H9 (cell line): ENCODE measurements around the gene ECEL1. TPM values are rescaled to one million over a fixed set of nuclear protein-coding genes. Genes with fewer than 3 reads are reported as not detected.

Experiments
- DNase-seq: peaks from one replicate; pipeline ENCODE4 v3.0.0-alpha.2; 2017
- H2AFZ ChIP-seq: one replicate; pipeline ENCODE4 v1.6.1; 2013; ENCODE audit warnings: mild to moderate bottlenecking, low read length, control low read depth, moderate library complexity
- H2AK5ac ChIP-seq: 2 replicates; pipeline ENCODE4 v1.6.1; 2013; ENCODE audit warnings: low read length, control low read depth, mixed read lengths; ENCODE audit not compliant: insufficient read length
- H2BK120ac ChIP-seq: one replicate; pipeline ENCODE4 v1.6.1; 2013; ENCODE audit warnings: low read depth, mild to moderate bottlenecking, low read length, control low read depth, inconsistent platforms; ENCODE audit not compliant: poor library complexity, severe bottlenecking
- H2BK12ac ChIP-seq: 2 replicates; pipeline ENCODE4 v1.6.1; 2013; ENCODE audit warnings: low read length, control low read depth, mixed read lengths, low read depth; ENCODE audit not compliant: insufficient read length
- H2BK15ac ChIP-seq: 2 replicates; pipeline ENCODE4 v1.6.1; 2013; ENCODE audit warnings: low read depth, low read length, control low read depth
- H2BK20ac ChIP-seq: one replicate; pipeline ENCODE4 v1.6.1; 2013; ENCODE audit warnings: low read depth, mild to moderate bottlenecking, low read length, control low read depth, inconsistent platforms; ENCODE audit not compliant: poor library complexity, severe bottlenecking
- H2BK5ac ChIP-seq: 2 replicates; pipeline ENCODE4 v1.6.1; 2013; ENCODE audit warnings: low read length, control low read depth, mixed read lengths; ENCODE audit not compliant: insufficient read length
- H3K14ac ChIP-seq: 2 replicates; pipeline ENCODE4 v1.6.1; 2013; ENCODE audit warnings: low read length, control low read depth; ENCODE audit not compliant: insufficient read depth
- H3K18ac ChIP-seq: 2 replicates; pipeline ENCODE4 v1.6.1; 2013; ENCODE audit warnings: low read depth, mild to moderate bottlenecking, mixed read lengths, low read length, control low read depth; ENCODE audit not compliant: insufficient read length
- H3K23ac ChIP-seq: 2 replicates; pipeline ENCODE4 v1.6.1; 2013; ENCODE audit warnings: low read length, control low read depth, mixed read lengths, low read depth; ENCODE audit not compliant: insufficient read length
- H3K23me2 ChIP-seq: 2 replicates; pipeline ENCODE4 v1.6.1; 2013; ENCODE audit warnings: low read depth, mild to moderate bottlenecking, mixed read lengths, low read length, control low read depth; ENCODE audit not compliant: insufficient read length, poor library complexity, severe bottlenecking
- H3K27ac ChIP-seq: 2 replicates; pipeline ENCODE4 v1.5.1; 2013; ENCODE audit warnings: low read length, control low read depth, mixed read lengths, low read depth; ENCODE audit not compliant: insufficient read length
- H3K27me3 ChIP-seq: 2 replicates; pipeline ENCODE4 v1.6.1; 2013; ENCODE audit warnings: low read length, control low read depth, inconsistent platforms; ENCODE audit not compliant: insufficient read depth
- H3K4ac ChIP-seq: 2 replicates; pipeline ENCODE4 v1.6.1; 2013; ENCODE audit warnings: low read depth, mild to moderate bottlenecking, control low read depth, inconsistent platforms, low read length, moderate library complexity
- H3K4me1 ChIP-seq: 2 replicates; pipeline ENCODE4 v1.6.1; 2013; ENCODE audit warnings: low read length, control low read depth, inconsistent platforms; ENCODE audit not compliant: insufficient read depth
- H3K4me2 ChIP-seq: 2 replicates; pipeline ENCODE4 v1.6.1; 2013; ENCODE audit warnings: low read length, control low read depth, mixed read lengths; ENCODE audit not compliant: insufficient read length, insufficient read depth
- H3K56ac ChIP-seq: 2 replicates; pipeline ENCODE4 v1.6.1; 2013; ENCODE audit warnings: low read depth, mild to moderate bottlenecking, mixed read lengths, low read length, control low read depth; ENCODE audit not compliant: insufficient read length
- H3K79me1 ChIP-seq: 2 replicates; pipeline ENCODE4 v1.6.1; 2013; ENCODE audit warnings: low read depth, mild to moderate bottlenecking, moderate library complexity, low read length, control low read depth, inconsistent platforms; ENCODE audit not compliant: insufficient read depth, poor library complexity, severe bottlenecking
- H3K79me2 ChIP-seq: 2 replicates; pipeline ENCODE4 v1.6.1; 2013; ENCODE audit warnings: low read length, control low read depth, inconsistent platforms; ENCODE audit not compliant: insufficient read depth
- H3K9ac ChIP-seq: 2 replicates; pipeline ENCODE4 v1.6.1; 2013; ENCODE audit warnings: low read length, control low read depth, mixed read lengths; ENCODE audit not compliant: insufficient read length; ENCODE audit errors: extremely low read depth
- H3K9me3 ChIP-seq: one replicate; pipeline ENCODE4 v1.6.1; 2013; ENCODE audit warnings: low read depth, low read length, inconsistent platforms; ENCODE audit not compliant: control insufficient read depth
- H3T11ph ChIP-seq: one replicate; pipeline ENCODE4 v1.6.1; 2013; ENCODE audit warnings: mild to moderate bottlenecking, low read length, control low read depth, inconsistent platforms
- H4K20me1 ChIP-seq: one replicate; pipeline ENCODE4 v1.6.1; 2013; ENCODE audit not compliant: control insufficient read depth, insufficient read length, insufficient read depth
- H4K5ac ChIP-seq: 2 replicates; pipeline ENCODE4 v1.6.1; 2013; ENCODE audit warnings: low read depth, mild to moderate bottlenecking, mixed read lengths, low read length, control low read depth; ENCODE audit not compliant: insufficient read length
- H4K8ac ChIP-seq: replicated peaks from 2 replicates; pipeline ENCODE4 v1.6.1; 2013; ENCODE audit warnings: low read length, control low read depth, mixed read lengths, low read depth; ENCODE audit not compliant: insufficient read length
- H4K91ac ChIP-seq: 2 replicates; pipeline ENCODE4 v1.6.1; 2013; ENCODE audit warnings: low read depth, mild to moderate bottlenecking, moderate library complexity, mixed read lengths, low read length, control low read depth; ENCODE audit not compliant: insufficient read length
- H3K27ac Mint-ChIP-seq, 3 experiments: 2 replicates in 2 of 3; 3 replicates in 1 of 3; pipeline ENCODE4 v1.8.0; 2020 to 2021; ENCODE audit warnings: mixed read lengths in 3 of 3, mild to moderate bottlenecking in 1 of 3, moderate library complexity in 1 of 3
- H3K27me3 Mint-ChIP-seq: 2 replicates; pipeline ENCODE4 v1.8.0; 2021; ENCODE audit warnings: low read depth, mild to moderate bottlenecking, moderate library complexity, mixed read lengths
- H3K36me3 Mint-ChIP-seq, 3 experiments: 2 replicates in 2 of 3; 3 replicates in 1 of 3; pipeline ENCODE4 v1.8.0; 2020 to 2021; ENCODE audit warnings: low read depth in 3 of 3, mixed read lengths in 3 of 3; ENCODE audit not compliant: insufficient read depth in 1 of 3
- H3K4me1 Mint-ChIP-seq, 2 experiments: 2 replicates each; pipeline ENCODE4 v1.8.0; 2020; ENCODE audit warnings: mixed read lengths in 2 of 2
- H3K4me3 Mint-ChIP-seq, 2 experiments: 2 replicates in 1 of 2; 3 replicates in 1 of 2; pipeline ENCODE4 v1.8.0; 2020 to 2021; ENCODE audit warnings: mild to moderate bottlenecking in 2 of 2, mixed read lengths in 2 of 2, moderate library complexity in 1 of 2
- H3K9me3 Mint-ChIP-seq, 2 experiments: 2 replicates in 1 of 2; 3 replicates in 1 of 2; pipeline ENCODE4 v1.8.0; 2020; ENCODE audit warnings: mild to moderate bottlenecking in 2 of 2, mixed read lengths in 2 of 2, moderate library complexity in 1 of 2
- WGBS: extraction: QIAGEN DNeasy Blood & Tissue Kit; methylation state at CpG from one replicate; pipeline ENCODE4 v1.1.7; 2013; ENCODE audit warnings: missing lambda C conversion rate, low lambda C conversion rate, mixed read lengths; ENCODE audit not compliant: insufficient read length; ENCODE audit errors: extremely low coverage; 5-methylcytosine and 5-hydroxymethylcytosine counted together
- total RNA-seq: library from RNA; stranded (reverse); gene quantifications from 2 replicates; pipeline ENCODE4 v1.2.1, GENCODE V29; 2021
- TF ChIP-seq, protein P1 (sequence below): fragments of 200-600 bp; sonication (generic); conservative IDR thresholded peaks from 3 replicates; pipeline ENCODE4 v1.8.0; 2021; ENCODE audit warnings: antibody characterized with exemption, mild to moderate bottlenecking

Gene ECEL1
- total RNA-seq, 1 experiment from 2014 or later, result 8.4 TPM

DNA sequence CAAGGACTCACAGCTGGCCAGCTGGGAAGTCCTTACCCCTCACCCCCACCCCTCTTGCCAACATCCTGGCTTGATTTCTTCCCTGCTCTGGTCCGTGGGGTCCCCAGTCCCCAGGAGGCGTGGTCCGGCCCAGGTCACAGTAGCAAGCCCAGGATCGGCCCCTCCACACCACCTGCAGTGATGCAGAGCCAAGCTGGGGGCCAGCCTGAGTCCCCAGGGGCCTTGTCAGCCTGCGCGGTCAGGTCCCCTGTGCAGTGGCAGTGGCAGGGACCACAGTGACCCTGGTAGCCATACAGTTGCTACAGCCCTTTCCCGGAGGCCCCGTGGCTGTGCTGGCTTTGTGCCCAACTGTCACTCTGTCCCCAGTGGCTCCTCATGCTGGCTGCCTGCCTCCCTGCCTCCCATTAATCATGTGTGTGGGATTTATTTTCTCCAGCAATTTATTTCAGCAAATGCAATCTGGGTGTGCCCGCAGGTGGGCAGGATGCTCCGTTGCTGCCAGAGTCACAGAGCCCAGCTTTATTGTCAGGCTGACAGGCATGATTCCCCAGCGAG, 23.8 kb upstream of the ECEL1 start:
- H3K79me1 ChIP-seq, result no peaks in the 10 kb centered on the region
- no peak overlapping the region; the same call in 1 of the 2 replicates for H3K14ac ChIP-seq
- H2BK12ac ChIP-seq, result no peak overlapping the region
- Mint-ChIP-seq H3K36me3 (no peaks in the 10 kb centered on the region), H3K4me3 (no peak overlapping the region), H3K9me3 (peaks cover 0 to 2% of the 10 kb centered on the region in 2 experiments; a peak in 2 of 5 replicates), H3K4me1 (peaks cover 13 to 40% of the 10 kb centered on the region in 2 experiments), H3K27me3 (peaks cover 23% of the 10 kb centered on the region), H3K27ac (no peak overlapping the region)
- H4K20me1 ChIP-seq, result no peaks in the 10 kb centered on the region
- H3K56ac ChIP-seq, result no peak overlapping the region
- H3K23ac ChIP-seq, result no peak overlapping the region
- H3T11ph ChIP-seq, result no peak overlapping the region
- no peak overlapping the region for H3K4me2 ChIP-seq
- no peak overlapping the region for H3K18ac ChIP-seq
- H2BK20ac ChIP-seq, result no peak overlapping the region
- H2BK120ac ChIP-seq, result no peak overlapping the region
- no peaks in the 10 kb centered on the region for H3K27me3 ChIP-seq
- H3K79me2 ChIP-seq, result no peaks in the 10 kb centered on the region
- H3K9me3 ChIP-seq, result no peaks in the 10 kb centered on the region
- DNase-seq, result no peak
- H3K9ac ChIP-seq, result no peak overlapping the region
- no peak overlapping the region for H4K91ac ChIP-seq
- H4K8ac ChIP-seq, result no peak overlapping the region
- H2BK5ac ChIP-seq, result no peak overlapping the region
- H2AK5ac ChIP-seq, result no peak overlapping the region
- H3K23me2 ChIP-seq, result no peaks in the 10 kb centered on the region
- H2AFZ ChIP-seq, result no peak overlapping the region
- H3K4ac ChIP-seq, result no peak overlapping the region
- no peak overlapping the region for H4K5ac ChIP-seq
- TF ChIP-seq, protein P1, sequence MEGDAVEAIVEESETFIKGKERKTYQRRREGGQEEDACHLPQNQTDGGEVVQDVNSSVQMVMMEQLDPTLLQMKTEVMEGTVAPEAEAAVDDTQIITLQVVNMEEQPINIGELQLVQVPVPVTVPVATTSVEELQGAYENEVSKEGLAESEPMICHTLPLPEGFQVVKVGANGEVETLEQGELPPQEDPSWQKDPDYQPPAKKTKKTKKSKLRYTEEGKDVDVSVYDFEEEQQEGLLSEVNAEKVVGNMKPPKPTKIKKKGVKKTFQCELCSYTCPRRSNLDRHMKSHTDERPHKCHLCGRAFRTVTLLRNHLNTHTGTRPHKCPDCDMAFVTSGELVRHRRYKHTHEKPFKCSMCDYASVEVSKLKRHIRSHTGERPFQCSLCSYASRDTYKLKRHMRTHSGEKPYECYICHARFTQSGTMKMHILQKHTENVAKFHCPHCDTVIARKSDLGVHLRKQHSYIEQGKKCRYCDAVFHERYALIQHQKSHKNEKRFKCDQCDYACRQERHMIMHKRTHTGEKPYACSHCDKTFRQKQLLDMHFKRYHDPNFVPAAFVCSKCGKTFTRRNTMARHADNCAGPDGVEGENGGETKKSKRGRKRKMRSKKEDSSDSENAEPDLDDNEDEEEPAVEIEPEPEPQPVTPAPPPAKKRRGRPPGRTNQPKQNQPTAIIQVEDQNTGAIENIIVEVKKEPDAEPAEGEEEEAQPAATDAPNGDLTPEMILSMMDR, result no peak
- H3K27ac ChIP-seq, result no peak overlapping the region
- H2BK15ac ChIP-seq, result no peak overlapping the region
- no CpG with 5 or more reads among the region's 11 CpGs for WGBS
- no peaks in the 10 kb centered on the region for H3K4me1 ChIP-seq
